H9 (cell line): ENCODE results near the gene FOXA2. TPM values are rescaled to one million over a fixed set of nuclear protein-coding genes. Genes with fewer than 3 reads are reported as not detected.

ENCODE experiments used
- DNase-seq: peaks from one replicate; pipeline ENCODE4 v3.0.0-alpha.2; 2017
- H2AFZ ChIP-seq: one replicate; pipeline ENCODE4 v1.6.1; 2013; ENCODE audit warnings: mild to moderate bottlenecking, low read length, control low read depth, moderate library complexity
- H2AK5ac ChIP-seq: 2 replicates; pipeline ENCODE4 v1.6.1; 2013; ENCODE audit warnings: low read length, control low read depth, mixed read lengths; ENCODE audit not compliant: insufficient read length
- H2BK120ac ChIP-seq: one replicate; pipeline ENCODE4 v1.6.1; 2013; ENCODE audit warnings: low read depth, mild to moderate bottlenecking, low read length, control low read depth, inconsistent platforms; ENCODE audit not compliant: poor library complexity, severe bottlenecking
- H2BK12ac ChIP-seq: 2 replicates; pipeline ENCODE4 v1.6.1; 2013; ENCODE audit warnings: low read length, control low read depth, mixed read lengths, low read depth; ENCODE audit not compliant: insufficient read length
- H2BK15ac ChIP-seq: 2 replicates; pipeline ENCODE4 v1.6.1; 2013; ENCODE audit warnings: low read depth, low read length, control low read depth
- H2BK20ac ChIP-seq: one replicate; pipeline ENCODE4 v1.6.1; 2013; ENCODE audit warnings: low read depth, mild to moderate bottlenecking, low read length, control low read depth, inconsistent platforms; ENCODE audit not compliant: poor library complexity, severe bottlenecking
- H2BK5ac ChIP-seq: 2 replicates; pipeline ENCODE4 v1.6.1; 2013; ENCODE audit warnings: low read length, control low read depth, mixed read lengths; ENCODE audit not compliant: insufficient read length
- H3K14ac ChIP-seq: 2 replicates; pipeline ENCODE4 v1.6.1; 2013; ENCODE audit warnings: low read length, control low read depth; ENCODE audit not compliant: insufficient read depth
- H3K18ac ChIP-seq: 2 replicates; pipeline ENCODE4 v1.6.1; 2013; ENCODE audit warnings: low read depth, mild to moderate bottlenecking, mixed read lengths, low read length, control low read depth; ENCODE audit not compliant: insufficient read length
- H3K23ac ChIP-seq: 2 replicates; pipeline ENCODE4 v1.6.1; 2013; ENCODE audit warnings: low read length, control low read depth, mixed read lengths, low read depth; ENCODE audit not compliant: insufficient read length
- H3K23me2 ChIP-seq: 2 replicates; pipeline ENCODE4 v1.6.1; 2013; ENCODE audit warnings: low read depth, mild to moderate bottlenecking, mixed read lengths, low read length, control low read depth; ENCODE audit not compliant: insufficient read length, poor library complexity, severe bottlenecking
- H3K27ac ChIP-seq: 2 replicates; pipeline ENCODE4 v1.5.1; 2013; ENCODE audit warnings: low read length, control low read depth, mixed read lengths, low read depth; ENCODE audit not compliant: insufficient read length
- H3K27me3 ChIP-seq: 2 replicates; pipeline ENCODE4 v1.6.1; 2013; ENCODE audit warnings: low read length, control low read depth, inconsistent platforms; ENCODE audit not compliant: insufficient read depth
- H3K4ac ChIP-seq: 2 replicates; pipeline ENCODE4 v1.6.1; 2013; ENCODE audit warnings: low read depth, mild to moderate bottlenecking, control low read depth, inconsistent platforms, low read length, moderate library complexity
- H3K4me1 ChIP-seq: 2 replicates; pipeline ENCODE4 v1.6.1; 2013; ENCODE audit warnings: low read length, control low read depth, inconsistent platforms; ENCODE audit not compliant: insufficient read depth
- H3K4me2 ChIP-seq: 2 replicates; pipeline ENCODE4 v1.6.1; 2013; ENCODE audit warnings: low read length, control low read depth, mixed read lengths; ENCODE audit not compliant: insufficient read length, insufficient read depth
- H3K56ac ChIP-seq: 2 replicates; pipeline ENCODE4 v1.6.1; 2013; ENCODE audit warnings: low read depth, mild to moderate bottlenecking, mixed read lengths, low read length, control low read depth; ENCODE audit not compliant: insufficient read length
- H3K79me1 ChIP-seq: 2 replicates; pipeline ENCODE4 v1.6.1; 2013; ENCODE audit warnings: low read depth, mild to moderate bottlenecking, moderate library complexity, low read length, control low read depth, inconsistent platforms; ENCODE audit not compliant: insufficient read depth, poor library complexity, severe bottlenecking
- H3K79me2 ChIP-seq: 2 replicates; pipeline ENCODE4 v1.6.1; 2013; ENCODE audit warnings: low read length, control low read depth, inconsistent platforms; ENCODE audit not compliant: insufficient read depth
- H3K9ac ChIP-seq: 2 replicates; pipeline ENCODE4 v1.6.1; 2013; ENCODE audit warnings: low read length, control low read depth, mixed read lengths; ENCODE audit not compliant: insufficient read length; ENCODE audit errors: extremely low read depth
- H3K9me3 ChIP-seq: one replicate; pipeline ENCODE4 v1.6.1; 2013; ENCODE audit warnings: low read depth, low read length, inconsistent platforms; ENCODE audit not compliant: control insufficient read depth
- H3T11ph ChIP-seq: one replicate; pipeline ENCODE4 v1.6.1; 2013; ENCODE audit warnings: mild to moderate bottlenecking, low read length, control low read depth, inconsistent platforms
- H4K20me1 ChIP-seq: one replicate; pipeline ENCODE4 v1.6.1; 2013; ENCODE audit not compliant: control insufficient read depth, insufficient read length, insufficient read depth
- H4K5ac ChIP-seq: 2 replicates; pipeline ENCODE4 v1.6.1; 2013; ENCODE audit warnings: low read depth, mild to moderate bottlenecking, mixed read lengths, low read length, control low read depth; ENCODE audit not compliant: insufficient read length
- H4K8ac ChIP-seq: replicated peaks from 2 replicates; pipeline ENCODE4 v1.6.1; 2013; ENCODE audit warnings: low read length, control low read depth, mixed read lengths, low read depth; ENCODE audit not compliant: insufficient read length
- H4K91ac ChIP-seq: 2 replicates; pipeline ENCODE4 v1.6.1; 2013; ENCODE audit warnings: low read depth, mild to moderate bottlenecking, moderate library complexity, mixed read lengths, low read length, control low read depth; ENCODE audit not compliant: insufficient read length
- H3K27ac Mint-ChIP-seq, 3 experiments: 2 replicates in 2 of 3; 3 replicates in 1 of 3; pipeline ENCODE4 v1.8.0; 2020 to 2021; ENCODE audit warnings: mixed read lengths in 3 of 3, mild to moderate bottlenecking in 1 of 3, moderate library complexity in 1 of 3
- H3K27me3 Mint-ChIP-seq: 2 replicates; pipeline ENCODE4 v1.8.0; 2021; ENCODE audit warnings: low read depth, mild to moderate bottlenecking, moderate library complexity, mixed read lengths
- H3K36me3 Mint-ChIP-seq, 3 experiments: 2 replicates in 2 of 3; 3 replicates in 1 of 3; pipeline ENCODE4 v1.8.0; 2020 to 2021; ENCODE audit warnings: low read depth in 3 of 3, mixed read lengths in 3 of 3; ENCODE audit not compliant: insufficient read depth in 1 of 3
- H3K4me1 Mint-ChIP-seq, 2 experiments: 2 replicates each; pipeline ENCODE4 v1.8.0; 2020; ENCODE audit warnings: mixed read lengths in 2 of 2
- H3K4me3 Mint-ChIP-seq, 2 experiments: 2 replicates in 1 of 2; 3 replicates in 1 of 2; pipeline ENCODE4 v1.8.0; 2020 to 2021; ENCODE audit warnings: mild to moderate bottlenecking in 2 of 2, mixed read lengths in 2 of 2, moderate library complexity in 1 of 2
- H3K9me3 Mint-ChIP-seq, 2 experiments: 2 replicates in 1 of 2; 3 replicates in 1 of 2; pipeline ENCODE4 v1.8.0; 2020; ENCODE audit warnings: mild to moderate bottlenecking in 2 of 2, mixed read lengths in 2 of 2, moderate library complexity in 1 of 2
- WGBS: extraction: QIAGEN DNeasy Blood & Tissue Kit; methylation state at CpG from one replicate; pipeline ENCODE4 v1.1.7; 2013; ENCODE audit warnings: missing lambda C conversion rate, low lambda C conversion rate, mixed read lengths; ENCODE audit not compliant: insufficient read length; ENCODE audit errors: extremely low coverage; 5-methylcytosine and 5-hydroxymethylcytosine counted together
- total RNA-seq: library from RNA; stranded (reverse); gene quantifications from 2 replicates; pipeline ENCODE4 v1.2.1, GENCODE V29; 2021
- TF ChIP-seq, protein P1 (sequence below): fragments of 200-600 bp; sonication (generic); conservative IDR thresholded peaks from 3 replicates; pipeline ENCODE4 v1.8.0; 2021; ENCODE audit warnings: antibody characterized with exemption, mild to moderate bottlenecking

FOXA2 gene
- total RNA-seq, 1 experiment from 2014 or later = not detected

- TF ChIP-seq, protein P1, sequence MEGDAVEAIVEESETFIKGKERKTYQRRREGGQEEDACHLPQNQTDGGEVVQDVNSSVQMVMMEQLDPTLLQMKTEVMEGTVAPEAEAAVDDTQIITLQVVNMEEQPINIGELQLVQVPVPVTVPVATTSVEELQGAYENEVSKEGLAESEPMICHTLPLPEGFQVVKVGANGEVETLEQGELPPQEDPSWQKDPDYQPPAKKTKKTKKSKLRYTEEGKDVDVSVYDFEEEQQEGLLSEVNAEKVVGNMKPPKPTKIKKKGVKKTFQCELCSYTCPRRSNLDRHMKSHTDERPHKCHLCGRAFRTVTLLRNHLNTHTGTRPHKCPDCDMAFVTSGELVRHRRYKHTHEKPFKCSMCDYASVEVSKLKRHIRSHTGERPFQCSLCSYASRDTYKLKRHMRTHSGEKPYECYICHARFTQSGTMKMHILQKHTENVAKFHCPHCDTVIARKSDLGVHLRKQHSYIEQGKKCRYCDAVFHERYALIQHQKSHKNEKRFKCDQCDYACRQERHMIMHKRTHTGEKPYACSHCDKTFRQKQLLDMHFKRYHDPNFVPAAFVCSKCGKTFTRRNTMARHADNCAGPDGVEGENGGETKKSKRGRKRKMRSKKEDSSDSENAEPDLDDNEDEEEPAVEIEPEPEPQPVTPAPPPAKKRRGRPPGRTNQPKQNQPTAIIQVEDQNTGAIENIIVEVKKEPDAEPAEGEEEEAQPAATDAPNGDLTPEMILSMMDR = no peak
- Mint-ChIP-seq H3K27ac (no peak overlapping the region), H3K36me3 (no peaks in the 10 kb centered on the region), H3K9me3 (no peaks in the 10 kb centered on the region), H3K4me3 (no peak overlapping the region), H3K27me3 (peaks cover 7% of the 10 kb centered on the region), H3K4me1 (peaks cover 18 to 19% of the 10 kb centered on the region in 2 experiments)
- no CpG with 5 or more reads among the region's 6 CpGs for WGBS
- Histone ChIP-seq H2BK12ac (no peak overlapping the region), H2AFZ (no peak overlapping the region), H3K27me3 (no peaks in the 10 kb centered on the region), H3K14ac (no peak overlapping the region), H3K27ac (no peak overlapping the region), H4K5ac (no peak overlapping the region), H2BK120ac (no peak overlapping the region), H4K91ac (no peak overlapping the region), H3K4ac (no peak overlapping the region), H3K79me2 (no peaks in the 10 kb centered on the region), H3K18ac (no peak overlapping the region), H3K4me1 (no peaks in the 10 kb centered on the region; the same call in 1 of the 2 replicates), H3K56ac (no peak overlapping the region), H2BK5ac (no peak overlapping the region), H3T11ph (no peak overlapping the region), H3K23me2 (no peaks in the 10 kb centered on the region), H4K20me1 (no peaks in the 10 kb centered on the region), H3K79me1 (no peaks in the 10 kb centered on the region), H2BK15ac (no peak overlapping the region), H3K9ac (no peak overlapping the region), H3K4me2 (no peak overlapping the region), H2BK20ac (no peak overlapping the region), H2AK5ac (no peak overlapping the region), H3K9me3 (no peaks in the 10 kb centered on the region), H4K8ac (no peak overlapping the region), H3K23ac (no peak overlapping the region)
- no peak for DNase-seq
These were observed 46.3 kb upstream of the FOXA2 start for GRCh38 chr20:22630701-22631100.
